ENCODE data around the gene TPCN2. TPM values are rescaled to one million over a fixed set of nuclear protein-coding genes. Genes with fewer than 3 reads are reported as not detected.

Gene TPCN2
- total and polyA plus RNA-seq, 11 donors, result 4.1 to 17.6 (median 7.5) TPM

DNA sequence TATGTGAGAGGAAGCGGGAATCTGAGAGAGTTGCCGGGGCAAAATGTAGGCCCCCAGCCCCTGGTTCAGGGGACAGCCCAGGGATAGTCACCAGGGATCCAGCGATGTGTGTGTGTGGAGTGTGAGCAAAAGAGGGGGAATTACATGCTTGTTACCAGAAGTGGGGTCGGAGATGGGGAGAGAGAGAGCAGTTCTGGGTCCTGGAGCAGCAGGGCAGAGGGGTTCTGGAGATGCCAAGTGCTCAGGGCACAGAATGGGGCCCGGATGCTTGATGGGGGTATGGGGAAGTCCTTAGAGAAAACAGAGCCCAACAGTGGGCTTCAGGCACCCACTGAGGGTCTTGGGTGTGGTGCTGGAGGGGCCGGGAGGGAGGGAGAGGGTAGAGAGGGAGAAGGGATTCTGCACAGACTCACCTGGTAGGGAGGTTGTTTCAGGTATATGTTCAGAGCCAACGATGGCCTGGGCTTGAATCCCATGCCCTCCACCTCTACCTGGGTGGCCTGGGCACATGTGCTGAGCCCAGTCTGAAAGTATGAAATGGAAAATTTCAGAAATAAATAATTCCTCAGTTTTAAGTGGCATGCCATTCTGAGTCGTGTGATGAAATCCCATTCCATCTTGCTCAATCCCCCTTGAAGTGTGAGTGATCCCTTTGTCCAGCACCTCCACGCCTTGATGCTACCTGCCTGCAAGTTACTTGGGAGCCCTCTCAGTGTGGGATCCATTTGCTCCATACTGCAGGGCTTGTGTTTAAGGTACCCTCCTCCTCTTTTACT is 119.4 kb downstream of the TPCN2 start:
- Histone ChIP-seq H3K36me3 (no peaks in the 10 kb centered on the region), H3K27me3 (no peaks in the 10 kb centered on the region), H3K27ac (no peak overlapping the region), H3K4me1 (peaks cover 4 to 19% (median 12%) of the 10 kb centered on the region in 12 donors), H3K9me3 (peaks cover 0 to 15% (median 2%) of the 10 kb centered on the region in 12 donors), H3K4me3 (no peak overlapping the region)
- intact Hi-C loops (cut with DNase I), result no loop called here
- no peak for DNase-seq
- no peak for ATAC-seq
- 83 to 90% (median 87%) methylated on average over 9 of the region's 9 CpGs for WGBS, 4 donors
- no peak for TF ChIP-seq POLR2A (IDR thresholded peaks at IDR 0.05)

DNA sequence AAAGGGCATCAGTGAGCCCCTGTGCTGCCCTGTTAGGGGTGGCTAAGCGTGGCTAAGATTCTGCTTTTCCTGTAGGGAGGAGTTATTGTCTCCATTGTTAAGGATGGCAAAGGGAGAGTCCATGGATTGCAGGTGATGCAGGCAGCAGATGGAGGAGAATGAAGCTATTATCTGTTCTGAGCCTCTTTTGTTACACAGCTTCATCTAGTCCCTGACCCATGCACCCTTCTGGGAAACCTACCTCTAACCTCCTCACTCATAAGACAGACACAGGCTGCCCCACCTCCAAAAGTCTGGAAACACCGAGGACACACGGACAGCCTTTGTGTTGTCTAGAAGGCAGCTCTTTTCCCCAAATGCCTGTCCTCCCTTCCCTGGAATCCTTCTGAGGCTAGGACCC is 120.7 kb downstream of the TPCN2 start:
- intact Hi-C loops (cut with DNase I), result no loop called here
- 94 to 98% (median 96%) methylated on average over 3 of the region's 3 CpGs for WGBS, 4 donors

DNA sequence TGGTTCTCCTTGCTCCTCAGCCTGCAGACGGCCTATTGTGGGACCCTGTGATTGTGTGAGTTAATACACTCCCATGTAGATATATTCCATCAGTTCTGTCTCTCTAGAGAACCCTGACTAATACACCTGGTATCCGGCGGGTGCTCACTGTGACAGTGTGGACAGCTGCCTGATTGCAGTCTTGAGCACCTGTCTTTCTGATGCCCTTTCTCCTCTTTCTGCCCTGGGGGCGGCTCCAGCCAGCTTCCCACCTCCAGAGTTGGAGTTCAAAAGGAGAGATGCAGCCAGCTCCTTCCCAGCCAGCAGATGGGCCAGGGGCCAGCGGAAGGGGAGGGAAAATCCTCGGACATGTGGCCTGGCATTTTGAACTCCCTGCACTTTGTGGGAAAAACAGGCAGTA is 122.0 kb downstream of the TPCN2 start:
- ATAC-seq (no peak), DNase-seq (no peak)
- no peak overlapping the region for H3K4me3 ChIP-seq
- intact Hi-C loops (cut with DNase I), result no loop called here
- no peaks in the 10 kb centered on the region for H3K36me3 ChIP-seq
- H3K4me1 ChIP-seq, result peaks cover 4 to 17% (median 12%) of the 10 kb centered on the region in 12 donors
- peaks cover 0 to 7% (median 0%) of the 10 kb centered on the region in 12 donors for H3K9me3 ChIP-seq
- TF ChIP-seq POLR2A (IDR thresholded peaks at IDR 0.05), result no peak
- TF ChIP-seq, protein P1, sequence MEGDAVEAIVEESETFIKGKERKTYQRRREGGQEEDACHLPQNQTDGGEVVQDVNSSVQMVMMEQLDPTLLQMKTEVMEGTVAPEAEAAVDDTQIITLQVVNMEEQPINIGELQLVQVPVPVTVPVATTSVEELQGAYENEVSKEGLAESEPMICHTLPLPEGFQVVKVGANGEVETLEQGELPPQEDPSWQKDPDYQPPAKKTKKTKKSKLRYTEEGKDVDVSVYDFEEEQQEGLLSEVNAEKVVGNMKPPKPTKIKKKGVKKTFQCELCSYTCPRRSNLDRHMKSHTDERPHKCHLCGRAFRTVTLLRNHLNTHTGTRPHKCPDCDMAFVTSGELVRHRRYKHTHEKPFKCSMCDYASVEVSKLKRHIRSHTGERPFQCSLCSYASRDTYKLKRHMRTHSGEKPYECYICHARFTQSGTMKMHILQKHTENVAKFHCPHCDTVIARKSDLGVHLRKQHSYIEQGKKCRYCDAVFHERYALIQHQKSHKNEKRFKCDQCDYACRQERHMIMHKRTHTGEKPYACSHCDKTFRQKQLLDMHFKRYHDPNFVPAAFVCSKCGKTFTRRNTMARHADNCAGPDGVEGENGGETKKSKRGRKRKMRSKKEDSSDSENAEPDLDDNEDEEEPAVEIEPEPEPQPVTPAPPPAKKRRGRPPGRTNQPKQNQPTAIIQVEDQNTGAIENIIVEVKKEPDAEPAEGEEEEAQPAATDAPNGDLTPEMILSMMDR (IDR thresholded peaks at IDR 0.05), result no peak
- no peaks in the 10 kb centered on the region for H3K27me3 ChIP-seq
- 78 to 88% (median 82%) methylated on average over 5 to 6 of the region's 6 CpGs for WGBS, 4 donors
- H3K27ac ChIP-seq, result no peak overlapping the region

More for the DNA sequence above, 120.7 kb downstream of the TPCN2 start:
- TF ChIP-seq, protein P1 (IDR thresholded peaks at IDR 0.05), result no peak
- no peak for TF ChIP-seq POLR2A (IDR thresholded peaks at IDR 0.05)
- DNase-seq, result no peak
- no peaks in the 10 kb centered on the region for H3K36me3 ChIP-seq
- H3K27me3 ChIP-seq, result no peaks in the 10 kb centered on the region
- H3K9me3 ChIP-seq, result peaks cover 0 to 4% (median 0%) of the 10 kb centered on the region in 12 donors
- no peak for ATAC-seq
- H3K27ac ChIP-seq, result no peak overlapping the region
- H3K4me3 ChIP-seq, result no peak overlapping the region
- H3K4me1 ChIP-seq, result peaks cover 4 to 19% (median 12%) of the 10 kb centered on the region in 12 donors

DNA sequence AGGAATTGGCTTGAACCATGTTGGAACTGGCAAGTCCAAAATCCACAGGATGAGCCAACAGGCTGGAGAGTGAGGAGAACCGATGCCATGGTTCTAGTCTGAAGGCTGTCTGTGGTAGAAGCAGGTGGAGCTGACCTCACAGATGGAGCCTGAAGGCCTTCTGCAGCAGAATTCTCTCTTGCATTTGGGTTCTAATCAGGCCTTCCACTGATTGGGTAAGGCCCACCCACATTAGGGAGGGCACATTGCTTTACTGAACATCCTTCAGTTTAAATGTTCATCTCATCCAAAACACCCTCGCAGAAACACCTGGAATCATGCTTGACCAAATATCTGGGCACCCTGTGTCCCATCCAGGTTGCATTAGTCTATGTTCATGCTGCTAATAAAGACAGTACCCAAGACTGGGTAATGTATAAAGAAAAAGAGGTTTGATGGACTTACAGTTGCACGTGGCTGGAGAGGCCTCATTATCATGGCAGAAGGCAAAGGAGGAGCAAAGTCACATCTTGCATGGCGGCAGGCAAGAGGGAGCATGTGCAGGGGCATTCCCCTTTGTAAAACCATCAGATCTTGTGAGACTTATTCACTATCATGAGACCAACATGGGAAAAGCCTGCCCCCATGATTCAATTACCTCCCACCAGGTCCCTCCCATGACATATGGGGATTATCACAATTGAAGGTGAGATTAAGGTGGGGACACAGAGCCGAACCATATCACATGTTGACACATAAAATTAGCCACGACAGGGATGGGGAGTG is 122.9 kb downstream of the TPCN2 start:
- WGBS, 4 donors, result 88 to 95% (median 89%) methylated on average over 6 of the region's 6 CpGs
- no peak overlapping the region for H3K4me3 ChIP-seq
- H3K9me3 ChIP-seq, result peaks cover 0 to 7% (median 0%) of the 10 kb centered on the region in 12 donors
- no peak for ATAC-seq
- H3K4me1 ChIP-seq, result peaks cover 0 to 7% (median 5%) of the 10 kb centered on the region in 12 donors
- TF ChIP-seq, protein P1 (IDR thresholded peaks at IDR 0.05), result no peak
- TF ChIP-seq POLR2A (IDR thresholded peaks at IDR 0.05), result no peak
- H3K27me3 ChIP-seq, result no peaks in the 10 kb centered on the region
- no peak overlapping the region for H3K27ac ChIP-seq
- intact Hi-C loops (cut with DNase I), result no loop called here
- DNase-seq, result no peak
- H3K36me3 ChIP-seq, result no peaks in the 10 kb centered on the region

Measured in heart left ventricle (tissue), 16 donors.